ENCODE data around the gene EDN1.

DNA sequence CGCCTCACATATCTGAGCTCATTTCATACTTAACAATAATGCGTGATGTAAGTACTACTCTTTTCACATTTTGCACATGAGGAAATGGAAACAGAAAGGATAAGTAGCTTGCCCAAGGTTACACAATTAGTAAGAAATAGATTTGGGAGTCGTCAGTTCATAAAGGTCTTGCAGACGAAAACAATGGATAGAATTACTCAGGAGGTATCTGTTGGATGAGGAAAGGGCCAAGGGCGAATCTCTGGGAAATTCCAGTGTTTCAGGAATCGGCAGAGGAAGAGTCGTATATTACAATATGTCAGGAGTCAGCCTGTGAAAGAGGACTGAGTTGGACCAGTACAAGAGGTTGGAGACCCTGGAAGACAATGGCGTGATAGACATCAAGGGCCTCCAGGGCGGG is 12.8 kb upstream of the EDN1 start:
- TF ChIP-seq, protein P1, sequence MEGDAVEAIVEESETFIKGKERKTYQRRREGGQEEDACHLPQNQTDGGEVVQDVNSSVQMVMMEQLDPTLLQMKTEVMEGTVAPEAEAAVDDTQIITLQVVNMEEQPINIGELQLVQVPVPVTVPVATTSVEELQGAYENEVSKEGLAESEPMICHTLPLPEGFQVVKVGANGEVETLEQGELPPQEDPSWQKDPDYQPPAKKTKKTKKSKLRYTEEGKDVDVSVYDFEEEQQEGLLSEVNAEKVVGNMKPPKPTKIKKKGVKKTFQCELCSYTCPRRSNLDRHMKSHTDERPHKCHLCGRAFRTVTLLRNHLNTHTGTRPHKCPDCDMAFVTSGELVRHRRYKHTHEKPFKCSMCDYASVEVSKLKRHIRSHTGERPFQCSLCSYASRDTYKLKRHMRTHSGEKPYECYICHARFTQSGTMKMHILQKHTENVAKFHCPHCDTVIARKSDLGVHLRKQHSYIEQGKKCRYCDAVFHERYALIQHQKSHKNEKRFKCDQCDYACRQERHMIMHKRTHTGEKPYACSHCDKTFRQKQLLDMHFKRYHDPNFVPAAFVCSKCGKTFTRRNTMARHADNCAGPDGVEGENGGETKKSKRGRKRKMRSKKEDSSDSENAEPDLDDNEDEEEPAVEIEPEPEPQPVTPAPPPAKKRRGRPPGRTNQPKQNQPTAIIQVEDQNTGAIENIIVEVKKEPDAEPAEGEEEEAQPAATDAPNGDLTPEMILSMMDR (IDR thresholded peaks at IDR 0.05) = no peak
- TF ChIP-seq POLR2A (IDR thresholded peaks at IDR 0.05) = no peak
- no peak for TF ChIP-seq POLR2AphosphoS5 (IDR thresholded peaks at IDR 0.05)

Data from breast epithelium (tissue), 3 donors.